ENCODE measurements around the gene AAK1.

DNA sequence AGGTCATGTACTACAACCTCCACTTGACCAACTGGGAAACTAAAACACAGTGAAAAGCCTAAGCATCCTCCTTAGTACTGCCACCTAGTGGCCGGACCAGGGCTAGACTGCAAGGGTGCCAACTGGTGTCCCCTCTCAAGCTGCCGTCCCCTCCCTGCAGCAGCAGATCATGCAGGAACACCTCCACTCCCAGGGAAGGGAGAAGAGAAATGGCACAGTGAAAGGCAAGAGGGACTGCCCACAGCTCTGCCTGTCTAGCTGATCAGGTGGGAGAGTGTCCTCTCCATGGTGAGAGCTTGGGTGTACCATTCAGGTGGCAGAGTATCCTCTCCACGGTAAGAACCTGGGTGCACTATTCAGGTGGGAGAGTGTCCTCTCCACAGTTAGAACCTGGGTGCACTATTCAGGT is 78.1 kb downstream of the AAK1 start:
- no peak for TF ChIP-seq POLR2A (IDR thresholded peaks at IDR 0.05)
- TF ChIP-seq, protein P1, sequence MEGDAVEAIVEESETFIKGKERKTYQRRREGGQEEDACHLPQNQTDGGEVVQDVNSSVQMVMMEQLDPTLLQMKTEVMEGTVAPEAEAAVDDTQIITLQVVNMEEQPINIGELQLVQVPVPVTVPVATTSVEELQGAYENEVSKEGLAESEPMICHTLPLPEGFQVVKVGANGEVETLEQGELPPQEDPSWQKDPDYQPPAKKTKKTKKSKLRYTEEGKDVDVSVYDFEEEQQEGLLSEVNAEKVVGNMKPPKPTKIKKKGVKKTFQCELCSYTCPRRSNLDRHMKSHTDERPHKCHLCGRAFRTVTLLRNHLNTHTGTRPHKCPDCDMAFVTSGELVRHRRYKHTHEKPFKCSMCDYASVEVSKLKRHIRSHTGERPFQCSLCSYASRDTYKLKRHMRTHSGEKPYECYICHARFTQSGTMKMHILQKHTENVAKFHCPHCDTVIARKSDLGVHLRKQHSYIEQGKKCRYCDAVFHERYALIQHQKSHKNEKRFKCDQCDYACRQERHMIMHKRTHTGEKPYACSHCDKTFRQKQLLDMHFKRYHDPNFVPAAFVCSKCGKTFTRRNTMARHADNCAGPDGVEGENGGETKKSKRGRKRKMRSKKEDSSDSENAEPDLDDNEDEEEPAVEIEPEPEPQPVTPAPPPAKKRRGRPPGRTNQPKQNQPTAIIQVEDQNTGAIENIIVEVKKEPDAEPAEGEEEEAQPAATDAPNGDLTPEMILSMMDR (IDR thresholded peaks at IDR 0.05) = peak; percentile 42 to 72 (median 57)

Data from esophagus squamous epithelium (tissue), 4 donors.